Measurements from ENCODE around the gene ABCA1. TPM values are rescaled to one million over a fixed set of nuclear protein-coding genes. Genes with fewer than 3 reads are reported as not detected.
"Not testable (repeated sequence)": the region's sequence is repeated elsewhere in the genome, so short reads cannot be mapped to it uniquely, and the experiment has no call there.

ABCA1 gene, protein sequence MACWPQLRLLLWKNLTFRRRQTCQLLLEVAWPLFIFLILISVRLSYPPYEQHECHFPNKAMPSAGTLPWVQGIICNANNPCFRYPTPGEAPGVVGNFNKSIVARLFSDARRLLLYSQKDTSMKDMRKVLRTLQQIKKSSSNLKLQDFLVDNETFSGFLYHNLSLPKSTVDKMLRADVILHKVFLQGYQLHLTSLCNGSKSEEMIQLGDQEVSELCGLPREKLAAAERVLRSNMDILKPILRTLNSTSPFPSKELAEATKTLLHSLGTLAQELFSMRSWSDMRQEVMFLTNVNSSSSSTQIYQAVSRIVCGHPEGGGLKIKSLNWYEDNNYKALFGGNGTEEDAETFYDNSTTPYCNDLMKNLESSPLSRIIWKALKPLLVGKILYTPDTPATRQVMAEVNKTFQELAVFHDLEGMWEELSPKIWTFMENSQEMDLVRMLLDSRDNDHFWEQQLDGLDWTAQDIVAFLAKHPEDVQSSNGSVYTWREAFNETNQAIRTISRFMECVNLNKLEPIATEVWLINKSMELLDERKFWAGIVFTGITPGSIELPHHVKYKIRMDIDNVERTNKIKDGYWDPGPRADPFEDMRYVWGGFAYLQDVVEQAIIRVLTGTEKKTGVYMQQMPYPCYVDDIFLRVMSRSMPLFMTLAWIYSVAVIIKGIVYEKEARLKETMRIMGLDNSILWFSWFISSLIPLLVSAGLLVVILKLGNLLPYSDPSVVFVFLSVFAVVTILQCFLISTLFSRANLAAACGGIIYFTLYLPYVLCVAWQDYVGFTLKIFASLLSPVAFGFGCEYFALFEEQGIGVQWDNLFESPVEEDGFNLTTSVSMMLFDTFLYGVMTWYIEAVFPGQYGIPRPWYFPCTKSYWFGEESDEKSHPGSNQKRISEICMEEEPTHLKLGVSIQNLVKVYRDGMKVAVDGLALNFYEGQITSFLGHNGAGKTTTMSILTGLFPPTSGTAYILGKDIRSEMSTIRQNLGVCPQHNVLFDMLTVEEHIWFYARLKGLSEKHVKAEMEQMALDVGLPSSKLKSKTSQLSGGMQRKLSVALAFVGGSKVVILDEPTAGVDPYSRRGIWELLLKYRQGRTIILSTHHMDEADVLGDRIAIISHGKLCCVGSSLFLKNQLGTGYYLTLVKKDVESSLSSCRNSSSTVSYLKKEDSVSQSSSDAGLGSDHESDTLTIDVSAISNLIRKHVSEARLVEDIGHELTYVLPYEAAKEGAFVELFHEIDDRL (N-terminal part only)
- total RNA-seq = 100 to 1,000 TPM in 1 of 6 donors, 10 to 100 TPM in 5; 27.6 to 194 (median 47.0) TPM

- DNase-seq (peak; percentile 92 to 95), ATAC-seq (ENCODE audit: low FRiP score in 2 of 2) (peak; percentile 89 to 91)
- no peaks in the 10 kb centered on the region for H3K9me3 ChIP-seq
- peak within 1 kb of the TSS; percentile 64 to 86 (median 70) for H3K4me3 ChIP-seq
- TF ChIP-seq CTCF (IDR thresholded peaks at IDR 0.05) (no peak), POLR2A (IDR thresholded peaks at IDR 0.05) (peak in 3 of 4 donors; percentile 60 to 96 (median 77)), EP300 (IDR thresholded peaks at IDR 0.05) (peak in 1 of 4 donors; percentile 8), POLR2AphosphoS5 (IDR thresholded peaks at IDR 0.05) (peak; percentile 54 to 84)
- H3K4me1 ChIP-seq = peaks cover 6 to 40% (median 18%) of the 10 kb centered on the region in 4 donors
- peak within 1 kb of the TSS; percentile 78 to 96 (median 81) for H3K27ac ChIP-seq
- H3K27me3 ChIP-seq = no peaks in the 10 kb centered on the region
- no peaks in the 10 kb centered on the region for H3K36me3 ChIP-seq
- 5 to 10% methylated on average over 27 to 51 of the region's 53 CpGs for WGBS, 2 donors
Measured at GRCh38 chr9:104927912-104928740, at the start of gene ABCA1. Gene ABCA1, minus strand, starts transcription at chr9:104928155. Its CDS starts 24,476 bp downstream, at chr9:104903679.

- Histone ChIP-seq H3K27me3 (no peaks in the 10 kb centered on the region), H3K9me3 (no peaks in the 10 kb centered on the region), H3K4me1 (peaks cover 0 to 15% (median 7%) of the 10 kb centered on the region in 4 donors), H3K4me3 (no peak overlapping the region), H3K27ac (no peak overlapping the region), H3K36me3 (no peaks in the 10 kb centered on the region)
- ATAC-seq (ENCODE audit: low FRiP score in 2 of 2) (no peak), DNase-seq (no peak)
- TF ChIP-seq EP300 (IDR thresholded peaks at IDR 0.05) (no peak), POLR2A (IDR thresholded peaks at IDR 0.05) (no peak), CTCF (IDR thresholded peaks at IDR 0.05) (no peak)
Measured at GRCh38 chr9:104977580-104977979, 49.6 kb upstream of the ABCA1 start.

DNA sequence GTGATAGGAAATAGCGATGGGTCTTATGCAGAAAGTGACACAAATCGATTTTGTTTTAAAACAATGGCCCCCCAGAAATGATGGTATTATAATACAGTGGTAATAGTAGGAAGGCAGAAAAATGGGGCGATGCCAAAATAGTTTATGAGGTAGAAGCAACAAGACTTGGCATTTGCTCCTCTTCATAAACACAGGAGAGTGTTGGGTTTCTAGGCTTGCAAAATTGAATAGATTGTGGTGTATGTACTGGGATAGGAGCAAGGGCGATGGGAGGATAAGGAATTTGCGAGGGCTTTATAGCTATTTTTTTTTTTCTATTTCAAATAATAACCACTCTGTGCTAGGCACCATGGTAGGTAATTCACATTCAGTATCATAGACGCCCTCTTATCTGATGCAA is 49.2 kb upstream of the ABCA1 start:
- H3K27ac ChIP-seq = no peak overlapping the region
- no peak overlapping the region for H3K4me3 ChIP-seq
- peaks cover 0 to 13% (median 7%) of the 10 kb centered on the region in 4 donors for H3K4me1 ChIP-seq
- DNase-seq (no peak), ATAC-seq (ENCODE audit: low FRiP score in 2 of 2) (no peak)
- no peaks in the 10 kb centered on the region for H3K36me3 ChIP-seq
- TF ChIP-seq POLR2A (IDR thresholded peaks at IDR 0.05) = no peak
- TF ChIP-seq EP300 (IDR thresholded peaks at IDR 0.05) = no peak
- no peak for TF ChIP-seq POLR2AphosphoS5 (IDR thresholded peaks at IDR 0.05)
- TF ChIP-seq CTCF (IDR thresholded peaks at IDR 0.05) = no peak
- H3K27me3 ChIP-seq = no peaks in the 10 kb centered on the region
- 92 to 95% methylated on average over 6 of the region's 6 CpGs for WGBS, 2 donors
- H3K9me3 ChIP-seq = no peaks in the 10 kb centered on the region

GRCh38 chr9:104975966-104976595 is 48.1 kb upstream of the ABCA1 start:
- 82 to 91% methylated on average over 8 to 9 of the region's 9 CpGs for WGBS, 2 donors

More at GRCh38 chr9:104975966-104976595, 48.1 kb upstream of the ABCA1 start:
- not testable (repeated sequence) for ATAC-seq (ENCODE audit: low FRiP score in 2 of 2); DNase-seq; H3K36me3 ChIP-seq; H3K27me3 ChIP-seq; H3K4me3 ChIP-seq; H3K27ac ChIP-seq; H3K9me3 ChIP-seq
- peaks cover 4 to 24% (median 8%) of the 10 kb centered on the region in 4 donors for H3K4me1 ChIP-seq

All from upper lobe of left lung (tissue), 6 donors.